ENCODE measurements around the gene EXOSC6.
"Not testable (repeated sequence)": the region's sequence is repeated elsewhere in the genome, so short reads cannot be mapped to it uniquely, and the experiment has no call there.

EXOSC6 gene

DNA sequence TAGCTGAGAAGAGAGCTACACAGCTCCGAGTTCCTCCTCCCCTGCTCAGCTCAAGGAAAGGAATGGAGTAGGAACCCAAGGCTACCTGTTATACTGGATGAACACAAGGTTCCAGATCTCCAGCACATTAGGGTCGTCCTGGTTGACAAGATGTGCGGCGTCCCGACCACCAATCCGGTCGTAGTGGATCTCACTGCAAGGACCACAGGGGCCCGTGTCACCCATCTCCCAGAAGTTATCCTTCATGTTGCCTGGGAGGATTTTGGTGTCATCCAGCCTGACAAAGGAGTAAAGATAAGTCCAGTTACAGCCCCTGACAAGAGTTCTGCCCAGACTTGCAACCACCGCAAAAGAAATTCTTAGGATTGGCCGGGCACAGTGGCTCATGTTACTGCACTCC is 20.0 kb upstream of the EXOSC6 start:
- Histone ChIP-seq H3K4me1 (ENCODE audit: insufficient read depth, low read length) (no peaks in the 10 kb centered on the region), H3K36me3 (ENCODE audit: insufficient read depth, low read depth, low read length) (peaks cover 95% of the 10 kb centered on the region), H3K9ac (ENCODE audit: low read depth, low read length) (no peak overlapping the region), H3K27me3 (ENCODE audit: insufficient read depth, low read length) (no peaks in the 10 kb centered on the region), H3K27ac (ENCODE audit: low read length) (no peak overlapping the region), H3K4me3 (ENCODE audit: low read length) (no peak overlapping the region), H3K9me3 (ENCODE audit: insufficient read depth, low read depth, low read length) (no peaks in the 10 kb centered on the region)

DNA sequence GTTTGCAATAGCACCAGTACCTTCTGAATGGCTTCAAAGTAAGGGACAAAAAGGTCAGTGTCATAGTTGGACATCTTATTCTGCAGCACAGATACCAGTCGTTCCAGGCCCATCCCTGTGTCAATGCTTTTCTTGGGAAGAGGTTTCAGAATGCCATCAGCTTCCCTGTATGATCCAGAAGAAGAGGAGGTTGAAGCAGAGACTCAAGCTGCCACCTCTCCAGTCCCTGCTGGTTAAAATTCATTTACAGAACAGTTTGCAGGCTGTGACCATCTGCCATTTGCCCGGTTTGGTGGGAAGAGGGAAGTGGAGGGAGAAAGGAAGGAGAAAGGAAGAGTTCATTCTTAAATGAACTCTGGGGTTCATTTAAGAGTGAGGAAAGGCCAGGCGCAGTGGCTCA is 18.4 kb upstream of the EXOSC6 start:
- Histone ChIP-seq H3K27ac (ENCODE audit: low read length) (no peak overlapping the region), H3K4me1 (ENCODE audit: insufficient read depth, low read length) (no peaks in the 10 kb centered on the region), H3K36me3 (ENCODE audit: insufficient read depth, low read depth, low read length) (peaks cover 95% of the 10 kb centered on the region), H3K9ac (ENCODE audit: low read depth, low read length) (no peak overlapping the region), H3K27me3 (ENCODE audit: insufficient read depth, low read length) (no peaks in the 10 kb centered on the region), H3K4me3 (ENCODE audit: low read length) (no peak overlapping the region), H3K9me3 (ENCODE audit: insufficient read depth, low read depth, low read length) (no peaks in the 10 kb centered on the region)

- Histone ChIP-seq H3K4me3 (ENCODE audit: low read length) (no peak overlapping the region), H3K9me3 (ENCODE audit: insufficient read depth, low read depth, low read length) (no peaks in the 10 kb centered on the region), H3K27me3 (ENCODE audit: insufficient read depth, low read length) (no peaks in the 10 kb centered on the region), H3K9ac (ENCODE audit: low read depth, low read length) (no peak overlapping the region), H3K27ac (ENCODE audit: low read length) (no peak overlapping the region), H3K36me3 (ENCODE audit: insufficient read depth, low read depth, low read length) (peaks cover 95% of the 10 kb centered on the region), H3K4me1 (ENCODE audit: insufficient read depth, low read length) (no peaks in the 10 kb centered on the region)
These were observed 17.7 kb upstream of the EXOSC6 start for GRCh38 chr16:70269471-70269870.

GRCh38 chr16:70267922-70268321 is 16.2 kb upstream of the EXOSC6 start:
- H3K27me3 ChIP-seq (ENCODE audit: insufficient read depth, low read length); H3K9ac ChIP-seq (ENCODE audit: low read depth, low read length); H3K4me1 ChIP-seq (ENCODE audit: insufficient read depth, low read length); H3K4me3 ChIP-seq (ENCODE audit: low read length); H3K27ac ChIP-seq (ENCODE audit: low read length); H3K9me3 ChIP-seq (ENCODE audit: insufficient read depth, low read depth, low read length): not testable (repeated sequence)
- H3K36me3 ChIP-seq (ENCODE audit: insufficient read depth, low read depth, low read length), result peaks cover 97% of the 10 kb centered on the region

- no peaks in the 10 kb centered on the region for H3K9me3 ChIP-seq (ENCODE audit: insufficient read depth, low read depth, low read length)
- no peaks in the 10 kb centered on the region for H3K4me1 ChIP-seq (ENCODE audit: insufficient read depth, low read length)
- no peak overlapping the region for H3K9ac ChIP-seq (ENCODE audit: low read depth, low read length)
- no peak overlapping the region for H3K27ac ChIP-seq (ENCODE audit: low read length)
- H3K27me3 ChIP-seq (ENCODE audit: insufficient read depth, low read length), result no peaks in the 10 kb centered on the region
- no peak overlapping the region for H3K4me3 ChIP-seq (ENCODE audit: low read length)
- H3K36me3 ChIP-seq (ENCODE audit: insufficient read depth, low read depth, low read length), result peaks cover 97% of the 10 kb centered on the region
These were observed 15.8 kb upstream of the EXOSC6 start for GRCh38 chr16:70267516-70267915.

- not testable (repeated sequence) for H3K27ac ChIP-seq (ENCODE audit: low read length); H3K9ac ChIP-seq (ENCODE audit: low read depth, low read length); H3K9me3 ChIP-seq (ENCODE audit: insufficient read depth, low read depth, low read length); H3K27me3 ChIP-seq (ENCODE audit: insufficient read depth, low read length); H3K4me3 ChIP-seq (ENCODE audit: low read length); H3K4me1 ChIP-seq (ENCODE audit: insufficient read depth, low read length)
- peaks cover 99% of the 10 kb centered on the region for H3K36me3 ChIP-seq (ENCODE audit: insufficient read depth, low read depth, low read length)
These were observed 8.2 kb upstream of the EXOSC6 start for GRCh38 chr16:70259903-70260302.

- no peak overlapping the region for H3K27ac ChIP-seq (ENCODE audit: low read length)
- H3K9me3 ChIP-seq (ENCODE audit: insufficient read depth, low read depth, low read length), result no peaks in the 10 kb centered on the region
- peaks cover 99% of the 10 kb centered on the region for H3K36me3 ChIP-seq (ENCODE audit: insufficient read depth, low read depth, low read length)
These were observed 7.2 kb upstream of the EXOSC6 start for GRCh38 chr16:70258946-70259345.

DNA sequence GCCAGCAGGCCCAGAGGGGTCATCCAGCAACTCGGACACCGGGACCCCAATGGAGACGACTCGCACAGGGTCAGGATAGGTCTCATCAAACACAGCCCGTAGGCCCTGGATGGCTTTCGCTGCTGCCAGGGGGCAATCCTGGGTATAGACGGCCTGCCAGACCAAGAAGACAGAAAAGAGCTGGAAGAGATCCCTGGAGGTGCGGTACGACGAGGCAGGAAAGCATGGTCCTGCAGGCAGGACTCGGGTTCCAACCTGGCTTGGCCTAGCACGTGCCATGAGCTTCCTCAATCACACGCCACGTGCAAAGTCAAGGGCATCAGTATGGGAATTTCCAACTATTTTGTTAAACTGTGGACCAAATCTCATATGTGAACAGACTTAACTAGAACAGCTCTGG is 6.3 kb upstream of the EXOSC6 start:
- peaks cover 99% of the 10 kb centered on the region for H3K36me3 ChIP-seq (ENCODE audit: insufficient read depth, low read depth, low read length)

More at GRCh38 chr16:70258946-70259345, 7.2 kb upstream of the EXOSC6 start:
- Histone ChIP-seq H3K27me3 (ENCODE audit: insufficient read depth, low read length) (no peaks in the 10 kb centered on the region), H3K9ac (ENCODE audit: low read depth, low read length) (no peak overlapping the region), H3K4me1 (ENCODE audit: insufficient read depth, low read length) (no peaks in the 10 kb centered on the region), H3K4me3 (ENCODE audit: low read length) (no peak overlapping the region)

GRCh38 chr16:70257391-70257790 is 5.7 kb upstream of the EXOSC6 start:
- Histone ChIP-seq H3K4me1 (ENCODE audit: insufficient read depth, low read length) (no peaks in the 10 kb centered on the region), H3K9ac (ENCODE audit: low read depth, low read length) (no peak overlapping the region), H3K27me3 (ENCODE audit: insufficient read depth, low read length) (no peaks in the 10 kb centered on the region), H3K36me3 (ENCODE audit: insufficient read depth, low read depth, low read length) (peaks cover 99% of the 10 kb centered on the region), H3K27ac (ENCODE audit: low read length) (no peak overlapping the region), H3K9me3 (ENCODE audit: insufficient read depth, low read depth, low read length) (no peaks in the 10 kb centered on the region), H3K4me3 (ENCODE audit: low read length) (no peak overlapping the region)

More for the DNA sequence above, 6.3 kb upstream of the EXOSC6 start:
- Histone ChIP-seq H3K9ac (ENCODE audit: low read depth, low read length) (no peak overlapping the region), H3K4me3 (ENCODE audit: low read length) (no peak overlapping the region), H3K9me3 (ENCODE audit: insufficient read depth, low read depth, low read length) (no peaks in the 10 kb centered on the region), H3K27me3 (ENCODE audit: insufficient read depth, low read length) (no peaks in the 10 kb centered on the region), H3K4me1 (ENCODE audit: insufficient read depth, low read length) (no peaks in the 10 kb centered on the region), H3K27ac (ENCODE audit: low read length) (no peak overlapping the region)

DNA sequence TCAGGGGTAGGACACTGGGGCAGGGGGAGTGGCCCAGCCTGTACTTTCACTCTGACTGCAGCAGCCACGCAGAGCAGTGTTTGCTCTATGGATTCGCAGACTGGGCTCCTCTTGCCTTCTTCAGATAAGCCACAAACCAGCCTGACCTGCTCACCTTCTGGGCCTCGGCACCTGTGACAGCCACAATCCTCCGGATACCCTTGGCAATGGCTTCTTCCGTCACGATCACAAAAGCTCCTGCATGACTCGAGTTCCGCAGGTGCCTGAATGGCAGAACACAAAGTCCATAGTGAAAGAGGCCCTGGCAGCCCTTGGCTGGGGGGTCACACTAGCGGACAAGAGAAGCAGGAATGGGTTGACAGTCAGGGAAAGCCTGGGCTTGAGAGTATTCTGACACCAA is 3.8 kb upstream of the EXOSC6 start:
- Histone ChIP-seq H3K4me3 (ENCODE audit: low read length) (no peak overlapping the region), H3K9me3 (ENCODE audit: insufficient read depth, low read depth, low read length) (no peaks in the 10 kb centered on the region), H3K27ac (ENCODE audit: low read length) (no peak overlapping the region), H3K27me3 (ENCODE audit: insufficient read depth, low read length) (no peaks in the 10 kb centered on the region), H3K4me1 (ENCODE audit: insufficient read depth, low read length) (no peaks in the 10 kb centered on the region), H3K9ac (ENCODE audit: low read depth, low read length) (no peak overlapping the region), H3K36me3 (ENCODE audit: insufficient read depth, low read depth, low read length) (peaks cover 86% of the 10 kb centered on the region)

DNA sequence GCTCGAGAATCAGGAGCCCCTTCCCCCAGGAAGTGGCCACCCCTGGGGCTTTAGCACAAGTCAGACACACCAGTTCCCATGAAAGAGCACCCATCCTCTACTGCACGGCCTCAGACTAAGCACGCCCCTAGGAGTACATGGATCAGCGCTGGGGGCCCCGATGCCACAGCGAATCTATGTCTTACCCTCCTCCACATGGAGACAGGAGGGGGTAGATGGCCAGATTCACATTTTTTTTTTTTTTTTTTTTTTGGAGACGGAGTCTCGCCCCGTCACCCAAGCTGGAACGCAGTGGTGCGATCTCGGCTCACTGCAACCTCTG is 3.2 kb upstream of the EXOSC6 start:
- Histone ChIP-seq H3K4me3 (ENCODE audit: low read length) (no peak overlapping the region), H3K36me3 (ENCODE audit: insufficient read depth, low read depth, low read length) (peaks cover 80% of the 10 kb centered on the region)

DNA sequence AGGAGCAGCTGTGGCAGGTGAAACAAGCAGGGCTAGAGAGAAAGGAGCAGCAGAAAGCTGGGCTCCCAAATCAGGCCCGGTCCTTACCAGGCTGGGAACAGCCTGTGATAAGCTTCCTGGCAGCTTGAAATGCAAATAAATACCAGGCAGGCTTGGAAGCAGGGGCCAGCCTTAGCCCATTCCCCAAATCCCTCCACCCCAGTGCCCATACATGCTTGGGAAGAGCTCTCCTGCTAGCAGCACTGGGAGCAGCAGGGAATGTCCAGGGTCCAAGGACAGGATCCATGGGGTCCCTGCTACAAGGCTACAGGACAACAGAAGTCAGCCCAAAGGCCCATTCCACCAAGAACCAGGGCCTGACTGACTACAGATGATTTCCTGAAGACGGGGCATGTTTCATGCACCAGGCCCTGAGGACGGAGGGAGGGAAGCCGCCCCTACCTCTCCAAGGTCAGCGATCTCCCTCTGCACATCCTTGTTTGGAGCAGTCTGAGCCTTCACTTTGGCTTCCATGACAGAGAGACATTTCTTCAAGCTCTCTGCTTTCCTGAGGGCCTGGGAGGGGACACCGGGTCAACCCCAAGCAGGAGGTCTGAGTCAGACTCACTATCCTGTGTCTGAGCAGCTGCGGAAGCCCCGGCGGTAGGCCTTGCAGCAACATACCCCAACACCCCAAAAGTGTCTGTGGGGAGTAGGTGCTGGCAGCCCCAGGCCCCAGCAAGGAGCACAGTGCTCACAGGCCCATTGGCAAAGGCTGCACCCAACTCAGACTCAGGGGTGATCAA is 2.6 kb upstream of the EXOSC6 start:
- Histone ChIP-seq H3K9ac (ENCODE audit: low read depth, low read length) (no peak overlapping the region), H3K4me3 (ENCODE audit: low read length) (no peak overlapping the region), H3K4me1 (ENCODE audit: insufficient read depth, low read length) (no peaks in the 10 kb centered on the region), H3K27me3 (ENCODE audit: insufficient read depth, low read length) (no peaks in the 10 kb centered on the region), H3K36me3 (ENCODE audit: insufficient read depth, low read depth, low read length) (peaks cover 74% of the 10 kb centered on the region), H3K27ac (ENCODE audit: low read length) (no peak overlapping the region), H3K9me3 (ENCODE audit: insufficient read depth, low read depth, low read length) (no peaks in the 10 kb centered on the region)

More for the DNA sequence above, 3.2 kb upstream of the EXOSC6 start:
- H3K4me1 ChIP-seq (ENCODE audit: insufficient read depth, low read length), result no peaks in the 10 kb centered on the region
- no peak overlapping the region for H3K9ac ChIP-seq (ENCODE audit: low read depth, low read length)
- no peak overlapping the region for H3K27ac ChIP-seq (ENCODE audit: low read length)
- no peaks in the 10 kb centered on the region for H3K9me3 ChIP-seq (ENCODE audit: insufficient read depth, low read depth, low read length)
- no peaks in the 10 kb centered on the region for H3K27me3 ChIP-seq (ENCODE audit: insufficient read depth, low read length)

All from iPS-20b (cell line).